ENCODE results near the gene KCTD13. TPM values are rescaled to one million over a fixed set of nuclear protein-coding genes. Genes with fewer than 3 reads are reported as not detected.

The KCTD13 gene
- total RNA-seq, 4 donors from 2014 or later, result 40.3 to 110 (median 57.4) TPM

DNA sequence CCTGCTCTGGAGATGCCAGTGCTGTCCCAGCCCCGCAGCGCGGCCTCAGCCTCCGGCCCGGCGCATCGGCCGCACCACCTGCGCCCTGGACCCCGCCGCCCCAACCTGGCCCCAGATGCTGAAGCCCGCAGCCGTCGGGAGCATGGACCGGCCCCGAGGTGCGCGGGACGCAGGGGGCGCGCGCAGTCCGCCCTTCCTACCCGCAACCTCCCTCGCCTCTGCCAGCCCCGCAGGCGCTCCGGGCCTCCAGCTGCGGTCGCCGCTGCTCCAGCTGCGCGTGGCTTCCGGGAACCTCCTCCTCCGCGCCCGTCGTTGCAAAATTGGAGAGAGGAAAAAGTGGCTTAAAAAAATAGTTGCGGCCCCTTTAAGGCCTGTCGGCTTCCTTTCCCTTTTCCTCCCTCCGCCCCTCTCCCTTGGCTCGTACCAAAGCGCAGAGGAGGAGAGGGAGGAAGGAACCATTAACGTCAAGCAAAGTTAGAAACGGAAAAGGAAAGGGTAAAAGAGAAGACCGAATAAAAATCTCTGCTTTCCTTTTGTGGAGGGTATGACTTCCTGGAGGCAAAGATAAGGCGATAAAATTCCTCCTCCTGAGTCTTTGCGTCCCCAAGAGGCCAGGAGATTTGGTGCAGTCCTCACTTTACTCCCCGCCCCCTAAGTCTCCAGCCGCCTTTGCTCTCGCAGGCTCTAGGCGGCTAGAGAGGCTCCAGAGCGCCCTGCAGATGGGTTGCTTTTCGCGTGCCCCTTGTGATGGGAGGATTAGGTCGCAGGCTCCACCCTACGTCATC lies 63.0 kb downstream of the KCTD13 start, which contains the start of gene CDIPT:
TSS of gene CDIPT (minus strand) at position 343 of the 785 bp plus-strand sequence. CDS start 369 bp downstream, outside the sequence.
- Histone ChIP-seq H3K4me1 (peaks cover 10 to 24% (median 18%) of the 10 kb centered on the region in 4 donors), H3K9me3 (no peaks in the 10 kb centered on the region), H3K27ac (peak within 1 kb of the TSS; percentile 89 to 96 (median 94)), H3K27me3 (no peaks in the 10 kb centered on the region), H3K36me3 (peaks cover 0 to 24% (median 10%) of the 10 kb centered on the region in 4 donors), H3K4me3 (peak within 1 kb of the TSS; percentile 90 to 95 (median 91))
- intact Hi-C loops (cut with DNase I; ENCODE audit: low total_unique reads), result no loop called here
- in situ Hi-C loops (cut with MboI; ENCODE audit: low pct_ligation_motif_present in 1 of 4, low pct_unique_long_range_greater_than_20kb in 1 of 4, low sequenced_read_pairs in 3 of 4), result loop anchor here in 2 of 4 donors (25.0 kb wide), 1 partner anchor 149 kb away; the partner anchor contains the start of genes C16orf92 (in 2 of the 2) and DOC2A (in 2 of the 2)
- TF ChIP-seq EP300 (IDR thresholded peaks at IDR 0.05; ENCODE audit: low read depth) (no peak), POLR2AphosphoS5 (IDR thresholded peaks at IDR 0.05) (peak; percentile 11 to 82 (median 53)), POLR2A (IDR thresholded peaks at IDR 0.05) (peak; percentile 52)
- TF ChIP-seq, protein P1, sequence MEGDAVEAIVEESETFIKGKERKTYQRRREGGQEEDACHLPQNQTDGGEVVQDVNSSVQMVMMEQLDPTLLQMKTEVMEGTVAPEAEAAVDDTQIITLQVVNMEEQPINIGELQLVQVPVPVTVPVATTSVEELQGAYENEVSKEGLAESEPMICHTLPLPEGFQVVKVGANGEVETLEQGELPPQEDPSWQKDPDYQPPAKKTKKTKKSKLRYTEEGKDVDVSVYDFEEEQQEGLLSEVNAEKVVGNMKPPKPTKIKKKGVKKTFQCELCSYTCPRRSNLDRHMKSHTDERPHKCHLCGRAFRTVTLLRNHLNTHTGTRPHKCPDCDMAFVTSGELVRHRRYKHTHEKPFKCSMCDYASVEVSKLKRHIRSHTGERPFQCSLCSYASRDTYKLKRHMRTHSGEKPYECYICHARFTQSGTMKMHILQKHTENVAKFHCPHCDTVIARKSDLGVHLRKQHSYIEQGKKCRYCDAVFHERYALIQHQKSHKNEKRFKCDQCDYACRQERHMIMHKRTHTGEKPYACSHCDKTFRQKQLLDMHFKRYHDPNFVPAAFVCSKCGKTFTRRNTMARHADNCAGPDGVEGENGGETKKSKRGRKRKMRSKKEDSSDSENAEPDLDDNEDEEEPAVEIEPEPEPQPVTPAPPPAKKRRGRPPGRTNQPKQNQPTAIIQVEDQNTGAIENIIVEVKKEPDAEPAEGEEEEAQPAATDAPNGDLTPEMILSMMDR (IDR thresholded peaks at IDR 0.05), result peak; percentile 42 to 92 (median 47)
- DNase-seq, result peak; percentile 95
- 0 to 2% methylated on average over 8 to 57 of the region's 57 CpGs for WGBS, 2 donors (ENCODE audit: low coverage in 1 of 2)

DNA sequence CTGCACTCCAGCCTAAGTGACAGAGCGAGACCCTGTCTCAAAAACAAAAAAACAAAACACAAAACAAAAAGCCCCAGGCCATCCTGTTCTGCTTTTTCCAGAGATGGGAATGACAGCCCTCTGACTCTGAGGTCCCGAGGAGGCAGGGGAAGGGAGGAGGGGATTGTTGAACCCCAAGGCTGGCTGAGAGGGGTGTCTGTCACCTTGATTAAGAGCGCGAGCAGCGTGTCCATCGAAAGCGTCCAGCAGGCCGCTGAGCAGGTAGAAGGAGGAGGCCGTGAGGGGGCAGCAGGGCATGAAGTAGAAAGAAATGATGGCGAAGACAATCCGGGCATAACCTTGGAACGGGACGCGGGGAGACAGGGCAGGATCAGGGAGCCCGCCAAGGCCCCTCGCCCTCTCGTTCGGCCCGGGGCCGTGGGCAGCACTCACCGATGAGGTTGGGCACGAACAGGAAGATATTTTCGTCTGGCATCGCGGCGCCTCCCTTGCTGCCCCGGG lies 63.6 kb downstream of the KCTD13 start:
- no peaks in the 10 kb centered on the region for H3K9me3 ChIP-seq
- TF ChIP-seq POLR2A (IDR thresholded peaks at IDR 0.05), result no peak
- TF ChIP-seq, protein P1 (IDR thresholded peaks at IDR 0.05), result peak in 2 of 5 experiments; percentile 7 to 16
- no peak for TF ChIP-seq EP300 (IDR thresholded peaks at IDR 0.05; ENCODE audit: low read depth)
- peak; percentile 41 for DNase-seq
- H3K4me3 ChIP-seq, result peak overlapping the region; percentile 90 to 95 (median 91)
- peaks cover 0 to 24% (median 10%) of the 10 kb centered on the region in 4 donors for H3K36me3 ChIP-seq
- H3K27ac ChIP-seq, result peak overlapping the region; percentile 89 to 96 (median 94)
- H3K27me3 ChIP-seq, result no peaks in the 10 kb centered on the region
- intact Hi-C loops (cut with DNase I; ENCODE audit: low total_unique reads) (no loop called here), in situ Hi-C loops (cut with MboI; ENCODE audit: low pct_ligation_motif_present in 1 of 4, low pct_unique_long_range_greater_than_20kb in 1 of 4, low sequenced_read_pairs in 3 of 4) (loop anchor here in 2 of 4 donors (25.0 kb wide), 1 partner anchor 150 kb away; the partner anchor contains the start of genes C16orf92 (in 2 of the 2) and DOC2A (in 2 of the 2))
- H3K4me1 ChIP-seq, result peaks cover 10 to 24% (median 18%) of the 10 kb centered on the region in 4 donors
- WGBS, 2 donors (ENCODE audit: low coverage in 1 of 2), result 1% methylated on average over 13 to 27 of the region's 27 CpGs

DNA sequence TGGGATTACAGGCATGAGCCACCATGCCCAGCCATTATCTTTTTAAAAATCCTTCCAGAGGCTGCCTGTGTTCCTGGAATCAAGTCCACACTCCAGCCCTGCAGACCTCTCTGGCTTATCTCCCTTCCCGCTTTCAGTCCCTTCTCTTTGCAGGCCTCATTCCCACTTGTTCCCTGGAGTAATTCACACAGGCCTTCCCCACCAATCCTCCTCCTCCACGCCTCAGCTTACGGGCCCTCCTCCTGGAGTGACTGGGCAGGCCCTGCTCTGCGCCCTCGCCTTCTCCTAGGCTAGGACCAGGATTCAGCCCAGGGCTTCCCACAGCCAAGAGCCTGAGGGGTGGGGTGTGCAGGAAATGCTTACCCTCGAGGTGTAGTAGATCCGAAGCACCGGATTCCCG lies 65.8 kb downstream of the KCTD13 start:
- 92 to 100% methylated on average over 1 to 9 of the region's 9 CpGs for WGBS, 2 donors (ENCODE audit: low coverage in 1 of 2)
- TF ChIP-seq POLR2A (IDR thresholded peaks at IDR 0.05) (no peak), EP300 (IDR thresholded peaks at IDR 0.05; ENCODE audit: low read depth) (no peak), POLR2AphosphoS5 (IDR thresholded peaks at IDR 0.05) (no peak)
- TF ChIP-seq, protein P1 (IDR thresholded peaks at IDR 0.05), result no peak
- Histone ChIP-seq H3K36me3 (peaks cover 0 to 24% (median 10%) of the 10 kb centered on the region in 4 donors), H3K27me3 (no peaks in the 10 kb centered on the region), H3K4me1 (peaks cover 10 to 24% (median 18%) of the 10 kb centered on the region in 4 donors), H3K9me3 (no peaks in the 10 kb centered on the region), H3K27ac (no peak overlapping the region), H3K4me3 (no peak overlapping the region)
- in situ Hi-C loops (cut with MboI; ENCODE audit: low pct_ligation_motif_present in 1 of 4, low pct_unique_long_range_greater_than_20kb in 1 of 4, low sequenced_read_pairs in 3 of 4) (loop anchor here in 2 of 4 donors (25.0 kb wide), 1 partner anchor 152 kb away; the partner anchor contains the start of genes C16orf92 (in 2 of the 2) and DOC2A (in 2 of the 2)), intact Hi-C loops (cut with DNase I; ENCODE audit: low total_unique reads) (no loop called here)
- no peak for DNase-seq

DNA sequence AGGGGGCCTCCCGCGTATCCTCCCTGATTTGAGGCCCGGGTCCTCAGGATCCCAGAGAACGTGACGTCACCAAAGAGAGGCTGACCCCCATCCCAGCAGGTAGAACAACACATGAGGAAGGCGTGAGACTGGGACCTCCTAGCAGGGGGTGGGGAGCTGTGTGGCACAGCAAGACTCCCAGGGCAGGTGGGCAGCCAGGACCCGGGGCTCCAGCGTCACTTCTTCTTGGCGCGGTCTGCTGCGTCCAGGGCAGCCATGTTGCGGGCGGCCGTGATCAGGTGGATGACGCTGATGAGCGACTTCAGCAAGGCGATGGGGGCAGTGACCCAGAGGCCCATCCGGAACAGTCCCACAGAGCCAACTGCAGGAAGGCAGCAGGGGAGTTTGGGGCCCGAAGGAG lies 67.1 kb downstream of the KCTD13 start:
- Histone ChIP-seq H3K4me1 (peaks cover 10 to 24% (median 18%) of the 10 kb centered on the region in 4 donors), H3K36me3 (peaks cover 0 to 24% (median 10%) of the 10 kb centered on the region in 4 donors), H3K9me3 (no peaks in the 10 kb centered on the region), H3K27ac (no peak overlapping the region), H3K4me3 (no peak overlapping the region), H3K27me3 (no peaks in the 10 kb centered on the region)
- 95% methylated on average over 19 of the region's 19 CpGs; no CpG with 5 or more reads in 1 of the 2 donors for WGBS, 2 donors (ENCODE audit: low coverage in 1 of 2)
- TF ChIP-seq POLR2AphosphoS5 (IDR thresholded peaks at IDR 0.05), result no peak
- TF ChIP-seq POLR2A (IDR thresholded peaks at IDR 0.05), result no peak
- intact Hi-C loops (cut with DNase I; ENCODE audit: low total_unique reads) (loop anchor here (10.0 kb wide), 1 partner anchor 154 kb away; no protein-coding TSS in a partner anchor), in situ Hi-C loops (cut with MboI; ENCODE audit: low pct_ligation_motif_present in 1 of 4, low pct_unique_long_range_greater_than_20kb in 1 of 4, low sequenced_read_pairs in 3 of 4) (loop anchor here in 2 of 4 donors (25.0 kb wide), 1 partner anchor 153 kb away; the partner anchor contains the start of genes C16orf92 (in 2 of the 2) and DOC2A (in 2 of the 2))
- DNase-seq, result no peak
